HCT116 (cell line): ENCODE data around the gene STX1B. TPM values are rescaled to one million over a fixed set of nuclear protein-coding genes. Genes with fewer than 3 reads are reported as not detected.

ENCODE experiments used
- ATAC-seq: fragments of 200-7000 bp; cut with Tn5 transposase; 2 replicates; pipeline ENCODE4 v1.9.1; 2020; ENCODE audit warnings: mild to moderate bottlenecking, moderate library complexity
- BruUV-seq: library from RNA; stranded (reverse); fragments of 400-500 nt; replicated peaks from 2 replicates; lab custom pipeline; 2021; lab: Mats Ljungman, UMichigan
- CTCF ChIA-PET: fragments of 300-600 bp; sonication (Branson Sonifier 250); formaldehyde crosslinking; loops from one replicate; lab custom pipeline; 2021; ENCODE audit warnings: antibody characterized with exemption; lab: Charles Lee
- POLR2A ChIA-PET: fragments of 300-600, 350-600 bp; sonication (Branson Sonifier 250); formaldehyde crosslinking; loops from one replicate; lab custom pipeline; 2021; ENCODE audit warnings: antibody characterized with exemption; lab: Charles Lee
- RAD21 ChIA-PET, 2 experiments: fragments of 300-600 bp; sonication (Branson Sonifier 250); formaldehyde crosslinking; loops; one replicate each; lab custom pipeline; 2023; ENCODE audit warnings: low total read pairs in 2 of 2; ENCODE audit not compliant: uncharacterized antibody in 2 of 2, unreplicated experiment in 2 of 2, low non-redundant PET in 1 of 2; lab: Charles Lee
- DNase-seq: peaks from one replicate; pipeline ENCODE4 v3.0.0-alpha.2; 2010; ENCODE audit warnings: low read depth, low spot score
- H2AFZ ChIP-seq: fragments of 200-600 bp; shearing (Covaris generic), sonication (generic); 2 replicates; pipeline ENCODE4 v1.6.1; 2017; ENCODE audit warnings: low read depth, mixed run types, mixed read lengths, antibody characterized with exemption, low read length; ENCODE audit not compliant: poor library complexity, severe bottlenecking
- H3K27ac ChIP-seq: 2 replicates; pipeline ENCODE4 v1.5.1; 2012; ENCODE audit warnings: low read depth, low read length
- H3K27me3 ChIP-seq: fragments of 200-600 bp; sonication (generic); 2 replicates; pipeline ENCODE4 v1.6.1; 2016; ENCODE audit warnings: mixed run types, low read length, mixed read lengths; ENCODE audit not compliant: insufficient read depth
- H3K36me3 ChIP-seq, 2 experiments: fragments of 200-500 bp in 1 of 2; fragments of 200-600 bp in 1 of 2; sonication (Bioruptor generic) in 1 of 2; sonication (generic) in 1 of 2; 2 replicates each; pipeline versions ENCODE4 v1.5.1 to v1.6.1; 2014 to 2016; ENCODE audit warnings: low read length in 2 of 2, inconsistent platforms in 1 of 2, mixed read lengths in 1 of 2, mixed run types in 1 of 2; ENCODE audit not compliant: insufficient read depth in 2 of 2, control insufficient read depth in 1 of 2
- H3K4me1 ChIP-seq, 2 experiments: fragments of 200-600 bp in 1 of 2; sonication (generic) in 1 of 2; 2 replicates each; pipeline versions ENCODE4 v1.5.1 to v1.6.1; 2012 to 2017; ENCODE audit warnings: low read length in 2 of 2, inconsistent platforms in 1 of 2, mild to moderate bottlenecking in 1 of 2, mixed read lengths in 1 of 2, mixed run types in 1 of 2, moderate library complexity in 1 of 2; ENCODE audit not compliant: insufficient read depth in 2 of 2, control insufficient read depth in 1 of 2
- H3K4me2 ChIP-seq: fragments of 200-600 bp; sonication (generic); 2 replicates; pipeline ENCODE4 v1.6.1; 2017; ENCODE audit warnings: mixed run types, low read length, mixed read lengths
- H3K4me3 ChIP-seq, 2 experiments: fragments of 200-600 bp in 1 of 2; sonication (generic) in 1 of 2; replicated peaks in 1 of 2; 2 replicates each; pipeline ENCODE4 v1.5.1; 2011 to 2016; ENCODE audit warnings: low read length in 2 of 2, control low read depth in 1 of 2, low read depth in 1 of 2, mild to moderate bottlenecking in 1 of 2, mixed read lengths in 1 of 2, mixed run types in 1 of 2
- H3K79me2 ChIP-seq: fragments of 200-600 bp; sonication (generic); 2 replicates; pipeline ENCODE4 v1.6.1; 2017; ENCODE audit warnings: mild to moderate bottlenecking, mixed run types, low read length, moderate library complexity, mixed read lengths; ENCODE audit not compliant: insufficient read depth
- H3K9ac ChIP-seq: fragments of 200-600 bp; sonication (generic); 2 replicates; pipeline ENCODE4 v1.6.1; 2016; ENCODE audit warnings: low read length, mixed read lengths
- H3K9me2 ChIP-seq: fragments of 200-600 bp; sonication (generic), shearing (Covaris generic); 2 replicates; pipeline ENCODE4 v1.6.1; 2017; ENCODE audit warnings: mixed run types, mild to moderate bottlenecking, moderate library complexity; ENCODE audit not compliant: insufficient read depth
- H3K9me3 ChIP-seq, 2 experiments: fragments of 200-500 bp in 1 of 2; fragments of 200-600 bp in 1 of 2; sonication (Bioruptor generic) in 1 of 2; sonication (generic) in 1 of 2; 2 replicates each; pipeline ENCODE4 v1.6.1; 2014 to 2017; ENCODE audit warnings: low read length in 2 of 2, mixed read lengths in 2 of 2, inconsistent platforms in 1 of 2, low read depth in 1 of 2, mild to moderate bottlenecking in 1 of 2, mixed run types in 1 of 2, moderate library complexity in 1 of 2; ENCODE audit not compliant: control insufficient read depth in 1 of 2, insufficient read depth in 1 of 2
- H4K20me1 ChIP-seq: fragments of 200-600 bp; sonication (generic), shearing (Covaris generic); 2 replicates; pipeline ENCODE4 v1.6.1; 2017; ENCODE audit warnings: mixed run types, mild to moderate bottlenecking, moderate library complexity; ENCODE audit not compliant: insufficient read depth
- CBX3 ChIP-seq: IDR thresholded peaks from 2 replicates; pipeline ENCODE4 v1.6.1; 2012; ENCODE audit warnings: low read depth
- CEBPB ChIP-seq: IDR thresholded peaks from 2 replicates; pipeline ENCODE4 v1.6.1; 2012; ENCODE audit warnings: low read depth
- CTCF ChIP-seq, 3 experiments: fragments of 200-600 bp in 1 of 3; sonication (generic) in 1 of 3; IDR thresholded peaks in 2 of 3; conservative IDR thresholded peaks in 1 of 3; 2 replicates each; pipeline ENCODE4 v1.5.1; 2012 to 2017; ENCODE audit warnings: low read depth in 2 of 3, low read length in 2 of 3, antibody characterized with exemption in 1 of 3, borderline replicate concordance in 1 of 3, control low read depth in 1 of 3, mild to moderate bottlenecking in 1 of 3, mixed read lengths in 1 of 3, mixed run types in 1 of 3, moderate library complexity in 1 of 3; ENCODE audit not compliant: insufficient read depth in 1 of 3
- ELF1 ChIP-seq: IDR thresholded peaks from 2 replicates; pipeline ENCODE4 v1.6.1; 2012; ENCODE audit warnings: low read depth, borderline replicate concordance
- EZH2 ChIP-seq: fragments of 200-600 bp; sonication (generic); IDR thresholded peaks from 2 replicates; pipeline ENCODE4 v1.6.1; 2017; ENCODE audit warnings: antibody characterized with exemption, mixed run types
- JUND ChIP-seq: IDR thresholded peaks from 2 replicates; pipeline ENCODE4 v1.6.1; 2012
- MAX ChIP-seq: IDR thresholded peaks from 2 replicates; pipeline ENCODE4 v1.6.1; 2012
- POLR2AphosphoS5 ChIP-seq: IDR thresholded peaks from 2 replicates; pipeline ENCODE4 v1.6.1; 2011; ENCODE audit warnings: mild to moderate bottlenecking, low read depth, low read length, moderate library complexity
- SP1 ChIP-seq: IDR thresholded peaks from 2 replicates; pipeline ENCODE4 v1.6.1; 2012; ENCODE audit warnings: low read depth
- TCF7L2 ChIP-seq: IDR thresholded peaks from 2 replicates; pipeline ENCODE4 v1.7.0; 2011; ENCODE audit warnings: borderline replicate concordance, inconsistent platforms; ENCODE audit not compliant: insufficient read depth, insufficient read length; ENCODE audit errors: extremely low read depth
- YY1 ChIP-seq: IDR thresholded peaks from 2 replicates; pipeline ENCODE4 v1.6.1; 2011; ENCODE audit warnings: low read length, low read depth, moderate library complexity, mild to moderate bottlenecking; ENCODE audit not compliant: insufficient replicate concordance; ENCODE audit errors: extremely low read depth
- ZFX ChIP-seq: fragments of 450-650 bp; IDR thresholded peaks from 2 replicates; pipeline ENCODE4 v1.6.1; 2017
- intact Hi-C: fragments of 100-400 bp; cut with micrococcal nuclease; formaldehyde crosslinking; loops from 2 replicates; pipeline ENCODE4 v1.10.0; 2022
- total RNA-seq: library from RNA; stranded (reverse); gene quantifications from one replicate; pipeline ENCODE4 v1.2.1, GENCODE V29; 2021; ENCODE audit not compliant: unreplicated experiment

Gene STX1B
- total RNA-seq, 1 experiment from 2014 or later: 1.6 TPM

- Histone ChIP-seq H3K36me3 (peaks cover 0 to 6% of the 10 kb centered on the region in 2 experiments; a peak in 1 of 4 replicates), H2AFZ (no peak overlapping the region), H3K4me1 (peaks cover 21 to 43% of the 10 kb centered on the region in 2 experiments), H3K27me3 (no peaks in the 10 kb centered on the region), H3K9me3 (no peaks in the 10 kb centered on the region), H3K27ac (no peak overlapping the region), H3K79me2 (peaks cover 3% of the 10 kb centered on the region; the same call in 1 of the 2 replicates), H3K4me2 (no peak overlapping the region; the same call in 1 of the 2 replicates), H3K9ac (no peak overlapping the region), H3K4me3 (no peak overlapping the region), H3K9me2 (no peaks in the 10 kb centered on the region), H4K20me1 (no peaks in the 10 kb centered on the region)
- intact Hi-C loops: loop anchor here (10.0 kb wide), 2 partner anchors 144 to 494 kb away; partner anchors contain the start of genes VKORC1 and ZNF843
- ChIA-PET RAD21 (no interaction called here), POLR2A (no interaction called here), CTCF (no interaction called here)
- no peak for DNase-seq
- BruUV-seq: no TSS peak
- TF ChIP-seq EZH2 (no peak), ZFX (no peak), CEBPB (no peak), CTCF (IDR thresholded peaks at IDR 0.05 in 2 of 3, conservative IDR thresholded peaks at IDR 0.05 in 1 of 3; ENCODE audit: borderline replicate concordance in 1 of 3, insufficient read depth in 1 of 3, low read depth in 2 of 3, low read length in 2 of 3) (no peak), JUND (no peak), YY1 (no peak), CBX3 (no peak), ELF1 (no peak), SP1 (no peak), MAX (no peak), POLR2AphosphoS5 (no peak), TCF7L2 (no peak)
- ATAC-seq: no peak
These were observed 59.2 kb downstream of the STX1B start for GRCh38 chr16:30951193-30951592.
